Measurements from ENCODE around the gene ODAM.

GRCh38 chr4:70225824-70226223 is 30.3 kb downstream of the ODAM start, which contains the start of gene FDCSP:
- TF ChIP-seq POLR2AphosphoS5 (IDR thresholded peaks at IDR 0.05; ENCODE audit: low read depth, low read length) (no peak), CTCF (IDR thresholded peaks at IDR 0.05) (no peak), TCF7L2 (IDR thresholded peaks at IDR 0.05; ENCODE audit: low read depth, low read length) (no peak)
- TF ChIP-seq, protein P1, sequence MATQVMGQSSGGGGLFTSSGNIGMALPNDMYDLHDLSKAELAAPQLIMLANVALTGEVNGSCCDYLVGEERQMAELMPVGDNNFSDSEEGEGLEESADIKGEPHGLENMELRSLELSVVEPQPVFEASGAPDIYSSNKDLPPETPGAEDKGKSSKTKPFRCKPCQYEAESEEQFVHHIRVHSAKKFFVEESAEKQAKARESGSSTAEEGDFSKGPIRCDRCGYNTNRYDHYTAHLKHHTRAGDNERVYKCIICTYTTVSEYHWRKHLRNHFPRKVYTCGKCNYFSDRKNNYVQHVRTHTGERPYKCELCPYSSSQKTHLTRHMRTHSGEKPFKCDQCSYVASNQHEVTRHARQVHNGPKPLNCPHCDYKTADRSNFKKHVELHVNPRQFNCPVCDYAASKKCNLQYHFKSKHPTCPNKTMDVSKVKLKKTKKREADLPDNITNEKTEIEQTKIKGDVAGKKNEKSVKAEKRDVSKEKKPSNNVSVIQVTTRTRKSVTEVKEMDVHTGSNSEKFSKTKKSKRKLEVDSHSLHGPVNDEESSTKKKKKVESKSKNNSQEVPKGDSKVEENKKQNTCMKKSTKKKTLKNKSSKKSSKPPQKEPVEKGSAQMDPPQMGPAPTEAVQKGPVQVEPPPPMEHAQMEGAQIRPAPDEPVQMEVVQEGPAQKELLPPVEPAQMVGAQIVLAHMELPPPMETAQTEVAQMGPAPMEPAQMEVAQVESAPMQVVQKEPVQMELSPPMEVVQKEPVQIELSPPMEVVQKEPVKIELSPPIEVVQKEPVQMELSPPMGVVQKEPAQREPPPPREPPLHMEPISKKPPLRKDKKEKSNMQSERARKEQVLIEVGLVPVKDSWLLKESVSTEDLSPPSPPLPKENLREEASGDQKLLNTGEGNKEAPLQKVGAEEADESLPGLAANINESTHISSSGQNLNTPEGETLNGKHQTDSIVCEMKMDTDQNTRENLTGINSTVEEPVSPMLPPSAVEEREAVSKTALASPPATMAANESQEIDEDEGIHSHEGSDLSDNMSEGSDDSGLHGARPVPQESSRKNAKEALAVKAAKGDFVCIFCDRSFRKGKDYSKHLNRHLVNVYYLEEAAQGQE (IDR thresholded peaks at IDR 0.05; ENCODE audit: insufficient read depth in 1 of 2, low read depth in 2 of 2, low read length in 1 of 2) = no peak

All from Panc1 (cell line).